GM21526 (cell line): Measurements from ENCODE around the gene PARP15.
"Not testable (repeated sequence)": the region's sequence is repeated elsewhere in the genome, so short reads cannot be mapped to it uniquely, and the experiment has no call there.

Experiments
- ATAC-seq: cut with Tn5 transposase; IDR thresholded peaks from one replicate; pipeline ENCODE4 v1.9.1; 2021; ENCODE audit warnings: moderate library complexity; ENCODE audit not compliant: unreplicated experiment, low FRiP score

The PARP15 gene

DNA sequence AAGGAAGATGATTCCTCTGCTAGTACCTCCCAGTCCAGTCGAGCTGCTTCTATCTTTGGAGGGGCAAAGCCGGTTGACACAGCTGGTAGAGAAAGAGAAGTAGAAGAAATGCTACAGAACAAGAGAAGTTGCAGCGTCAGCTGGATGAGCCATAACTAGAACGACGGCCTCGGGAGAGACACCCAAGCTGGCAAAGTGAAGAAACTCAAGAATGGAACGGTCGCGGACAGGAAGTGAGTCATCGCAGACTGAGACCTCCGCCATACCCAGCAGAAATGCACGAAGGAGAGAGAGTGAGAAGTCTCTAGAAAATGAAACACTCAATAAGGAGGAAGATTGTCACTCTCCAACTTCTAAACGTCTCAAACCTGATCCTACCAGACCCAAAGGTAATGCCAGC lies 84.2 kb downstream of the PARP15 start:
- no peak for ATAC-seq

- ATAC-seq, result no peak
Measured at GRCh38 chr3:122662505-122662904, 85.1 kb downstream of the PARP15 start.

DNA sequence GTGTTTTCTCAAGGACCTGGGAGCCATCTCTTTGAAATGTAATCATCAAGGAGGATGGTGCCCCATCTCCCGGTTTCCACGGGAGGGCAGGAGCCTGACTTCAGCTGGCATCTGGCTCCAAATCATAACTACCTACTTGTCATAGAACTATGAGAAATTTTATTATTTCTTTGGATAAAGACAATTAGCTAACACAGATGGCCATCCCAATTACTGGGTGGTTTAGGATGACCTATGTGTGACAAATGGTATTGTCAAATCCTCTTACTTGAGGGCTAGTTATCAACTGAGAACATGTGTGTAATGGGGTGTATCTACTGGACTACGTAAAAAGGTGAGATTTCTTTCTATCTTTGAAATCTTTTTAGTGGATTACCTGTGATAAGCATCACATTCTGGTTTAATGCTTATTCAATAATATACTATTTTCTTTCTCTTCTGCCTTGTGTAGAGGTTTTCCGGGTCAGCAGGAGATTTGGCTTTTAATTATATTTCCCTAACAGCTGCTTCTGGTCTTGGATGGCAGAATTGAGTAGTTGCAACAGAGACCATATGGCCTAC lies 87.9 kb downstream of the PARP15 start:
- no peak for ATAC-seq

GRCh38 chr3:122665881-122666280 lies 88.4 kb downstream of the PARP15 start:
- ATAC-seq, result no peak

DNA sequence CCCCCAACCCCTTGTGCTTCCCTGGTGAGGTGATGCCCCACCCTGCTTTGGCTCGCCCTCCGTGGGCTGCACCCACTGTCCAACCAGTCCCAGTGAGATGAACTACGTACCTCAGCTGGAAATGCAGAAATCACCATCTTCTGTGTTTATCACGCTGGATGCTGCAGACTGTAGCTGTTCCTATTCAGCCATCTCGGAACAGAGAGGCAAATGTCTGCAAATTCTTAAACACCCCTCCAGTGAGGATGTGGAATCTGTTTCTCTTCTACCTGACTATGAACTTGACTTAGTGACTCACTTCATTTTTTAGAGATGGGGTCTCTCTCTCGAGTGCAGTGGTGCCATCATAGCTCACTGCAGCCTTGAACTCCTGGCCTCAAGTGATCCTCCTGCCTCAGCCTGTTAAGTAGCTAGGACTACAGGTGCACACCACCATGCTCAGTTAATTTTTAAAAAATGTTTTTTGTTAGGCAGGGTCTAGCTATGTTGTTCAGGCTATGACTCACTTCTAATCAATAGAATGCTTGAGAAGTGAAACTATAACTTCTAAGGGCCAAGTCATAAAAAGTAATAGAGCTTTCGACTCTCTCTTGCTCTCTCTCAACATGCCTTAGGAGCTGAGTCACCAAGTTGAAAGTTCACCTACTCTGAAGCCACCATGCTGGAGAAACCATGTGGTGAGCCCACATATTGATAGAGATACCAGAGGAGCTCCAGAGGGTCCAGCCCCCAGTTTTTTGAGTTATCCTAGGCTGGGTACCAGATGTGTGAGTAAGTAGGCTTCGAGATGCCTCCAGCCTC lies 91.7 kb downstream of the PARP15 start:
- ATAC-seq, result no peak

- ATAC-seq, result no peak
Measured at GRCh38 chr3:122671553-122671952, 94.1 kb downstream of the PARP15 start.

- no peak for ATAC-seq
Measured at GRCh38 chr3:122674339-122674738, 96.9 kb downstream of the PARP15 start.

- no peak for ATAC-seq
Measured at GRCh38 chr3:122676759-122677158, 99.3 kb downstream of the PARP15 start.

GRCh38 chr3:122677216-122677615 lies 99.8 kb downstream of the PARP15 start:
- no peak for ATAC-seq

DNA sequence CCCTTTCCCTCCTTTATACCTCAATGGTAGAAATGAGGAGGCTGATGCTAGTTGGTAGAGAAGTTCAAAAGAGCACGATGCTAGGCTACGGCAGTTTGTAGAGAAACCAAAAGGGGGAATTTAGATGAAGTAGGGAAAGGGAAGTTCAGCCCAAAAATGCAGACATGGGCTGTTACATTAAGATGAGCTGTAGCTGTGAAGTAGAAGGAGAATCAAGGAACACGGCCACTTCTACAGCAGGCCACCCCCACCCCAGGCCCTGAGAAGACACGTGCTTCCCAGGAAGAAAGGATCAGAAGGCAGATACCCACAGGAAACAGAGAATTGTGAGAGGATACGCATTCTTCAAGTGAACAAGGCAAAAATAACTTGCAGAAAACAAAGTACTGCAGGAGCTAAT lies 101.1 kb downstream of the PARP15 start:
- ATAC-seq, result no peak

GRCh38 chr3:122679085-122679881 lies 101.8 kb downstream of the PARP15 start:
- ATAC-seq, result no peak

- no peak for ATAC-seq
Measured at GRCh38 chr3:122679882-122680474, 102.5 kb downstream of the PARP15 start.

DNA sequence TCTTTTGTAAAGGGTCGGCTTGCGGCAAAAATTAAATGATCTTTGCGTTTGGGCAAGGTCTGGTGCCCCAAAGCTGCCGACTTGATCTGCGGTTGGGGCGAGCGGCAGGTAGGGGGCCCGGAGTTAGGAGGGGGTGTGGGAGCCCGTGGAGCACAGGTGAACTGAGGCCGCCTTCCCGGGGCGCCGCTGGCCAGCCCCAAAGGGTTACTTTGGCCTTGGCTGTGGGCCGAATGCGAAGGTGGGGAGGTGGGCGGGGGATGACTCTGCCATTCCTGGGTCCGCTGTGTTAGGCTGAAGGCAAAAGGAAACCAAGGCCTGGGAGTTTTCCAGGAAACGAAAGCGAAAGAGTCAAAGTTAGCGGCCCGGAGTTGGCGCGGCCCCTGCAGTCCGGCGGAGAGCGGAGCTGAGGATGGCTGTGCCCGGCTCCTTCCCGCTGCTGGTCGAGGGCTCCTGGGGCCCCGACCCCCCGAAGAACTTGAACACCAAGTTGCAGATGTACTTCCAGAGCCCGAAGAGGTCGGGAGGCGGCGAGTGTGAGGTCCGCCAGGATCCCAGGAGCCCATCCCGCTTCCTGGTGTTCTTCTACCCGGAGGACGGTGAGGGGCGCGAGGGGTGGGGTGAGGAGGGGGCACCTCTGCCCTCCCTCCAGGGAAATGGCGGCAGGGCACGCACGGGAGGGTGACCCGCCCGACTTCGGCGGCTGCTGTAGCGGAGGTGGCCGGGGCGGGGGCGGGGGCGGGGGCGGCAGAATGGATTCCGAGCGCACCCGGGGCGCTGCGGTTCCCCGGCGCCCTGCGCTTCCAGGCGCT lies 103.2 kb downstream of the PARP15 start, which contains the start of gene PARP14:
Gene PARP14, plus strand, starts transcription at position 365 of the 809 bp plus-strand sequence. Its CDS starts 45 bp downstream, at position 410.
- no peak for ATAC-seq

DNA sequence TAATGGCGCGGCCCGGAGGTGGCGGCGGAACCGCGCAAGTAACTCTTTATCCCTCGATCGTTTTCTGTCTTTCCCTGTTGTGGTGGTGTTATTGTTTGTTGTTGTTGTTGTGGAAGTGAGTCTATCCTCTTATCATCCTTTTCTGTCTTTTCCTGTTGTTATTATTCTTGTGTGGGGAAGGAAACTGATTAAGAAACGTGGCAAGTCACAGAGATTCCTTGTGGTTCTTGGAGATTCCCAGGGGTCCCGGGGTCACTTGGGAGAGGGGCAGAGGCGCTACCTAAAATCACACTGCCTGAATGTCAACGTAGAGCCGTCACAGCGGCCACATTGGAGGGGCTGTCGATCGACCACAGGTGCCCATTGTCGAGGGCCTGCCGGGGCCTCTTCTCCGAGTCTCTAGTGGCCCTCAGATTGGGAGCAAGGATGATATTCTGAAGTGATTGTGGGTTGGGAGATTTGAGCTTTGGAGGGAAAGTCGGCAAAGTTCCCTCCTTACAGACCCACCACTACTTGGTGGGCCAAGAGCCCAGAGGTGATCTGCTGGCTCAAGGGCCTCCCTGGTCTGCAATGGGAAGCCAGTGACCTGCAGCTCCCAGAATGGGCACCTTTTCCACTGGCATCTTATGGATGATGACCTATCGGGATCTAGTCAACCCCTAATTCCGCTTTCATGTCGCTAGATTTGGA lies 104.0 kb downstream of the PARP15 start:
- ATAC-seq, result no peak

DNA sequence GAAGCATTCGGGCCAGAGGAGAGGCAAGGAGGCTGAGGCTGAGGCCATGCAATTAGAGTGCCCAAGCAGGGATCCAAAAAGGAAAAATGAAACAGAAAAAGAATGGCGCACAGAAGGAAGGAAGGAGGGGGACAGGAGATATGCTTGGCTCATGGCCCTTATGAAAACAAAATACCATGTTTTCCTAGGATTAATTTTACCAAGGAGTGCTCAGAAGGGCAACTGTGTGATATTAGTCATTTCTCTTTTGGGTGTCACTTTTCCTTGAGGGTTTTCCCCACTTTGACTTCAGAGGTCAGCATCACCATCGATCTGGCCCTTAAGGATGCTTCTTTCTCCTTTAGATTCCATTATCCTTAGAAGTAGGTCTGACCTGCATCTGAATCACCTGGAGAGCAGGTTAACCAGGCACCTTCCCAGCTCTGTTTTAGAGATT lies 104.5 kb downstream of the PARP15 start:
- no peak for ATAC-seq

DNA sequence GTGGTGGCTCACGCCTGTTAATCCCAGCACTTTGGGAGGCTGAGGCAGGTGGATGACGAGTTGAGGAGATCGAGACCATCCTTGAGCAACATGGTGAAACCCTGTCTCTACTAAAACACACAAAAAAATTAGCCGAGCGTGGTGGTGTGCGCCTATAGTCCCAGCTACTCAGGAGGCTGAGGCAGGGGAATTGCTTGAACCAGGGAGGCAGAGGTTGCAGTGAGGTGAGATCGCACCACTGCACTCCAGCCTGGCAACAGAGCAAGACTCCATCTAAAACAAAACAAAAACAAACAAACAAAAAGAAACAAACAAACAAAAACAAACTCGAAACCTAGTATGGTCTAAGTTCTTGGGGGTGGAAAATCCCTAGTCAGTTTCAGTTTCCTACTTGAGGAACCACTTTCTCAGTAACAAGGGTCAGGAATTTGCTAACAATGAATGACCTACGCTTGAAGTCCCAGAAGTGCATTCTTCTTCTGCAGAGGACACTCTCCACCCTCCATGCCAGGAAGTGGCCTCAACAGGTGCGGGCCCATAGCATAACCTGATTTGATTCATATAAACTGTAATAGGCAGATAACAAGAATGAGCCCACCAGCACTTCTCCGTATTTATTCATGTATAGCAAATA lies 105.4 kb downstream of the PARP15 start:
- not testable (repeated sequence) for ATAC-seq

DNA sequence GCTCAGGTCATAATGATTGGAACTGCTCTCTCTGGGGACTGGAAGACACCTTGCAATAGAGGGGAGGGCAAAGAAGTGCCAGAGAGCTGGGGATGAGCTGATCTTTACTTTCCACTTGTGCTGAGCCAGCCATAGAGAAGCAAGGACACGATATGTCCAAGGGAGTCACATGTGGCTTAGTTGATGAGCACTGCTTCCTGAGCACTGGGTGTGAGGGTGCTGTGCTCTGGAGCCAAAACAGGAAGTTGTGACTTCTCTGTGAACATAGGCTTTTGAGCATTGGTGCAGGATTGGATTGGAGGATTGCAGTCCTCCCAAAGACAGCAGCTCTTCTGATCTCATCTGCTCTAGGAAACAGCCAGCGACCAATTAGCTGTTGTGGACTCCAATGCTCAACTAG lies 109.8 kb downstream of the PARP15 start:
- no peak for ATAC-seq
